Vagina (tissue), 2 donors: ENCODE data around the gene RNF138.

Experiments
- POLR2A ChIP-seq, 2 donors: fragments of 450-650 bp; IDR thresholded peaks; one replicate each; pipeline ENCODE4 v1.6.1; 2017; ENCODE audit warnings: antibody characterized with exemption in 2 of 2, mild to moderate bottlenecking in 2 of 2, moderate library complexity in 2 of 2
- TF ChIP-seq, protein P1 (sequence below), 3 experiments: fragments of 450-650 bp in 2 of 3; fragments of 200-600 bp in 1 of 3; sonication (generic) in 1 of 3; IDR thresholded peaks; one replicate each; pipeline ENCODE4 v1.5.1; 2017 to 2019; ENCODE audit warnings: antibody characterized with exemption in 3 of 3, mild to moderate bottlenecking in 2 of 3, moderate library complexity in 2 of 3

DNA sequence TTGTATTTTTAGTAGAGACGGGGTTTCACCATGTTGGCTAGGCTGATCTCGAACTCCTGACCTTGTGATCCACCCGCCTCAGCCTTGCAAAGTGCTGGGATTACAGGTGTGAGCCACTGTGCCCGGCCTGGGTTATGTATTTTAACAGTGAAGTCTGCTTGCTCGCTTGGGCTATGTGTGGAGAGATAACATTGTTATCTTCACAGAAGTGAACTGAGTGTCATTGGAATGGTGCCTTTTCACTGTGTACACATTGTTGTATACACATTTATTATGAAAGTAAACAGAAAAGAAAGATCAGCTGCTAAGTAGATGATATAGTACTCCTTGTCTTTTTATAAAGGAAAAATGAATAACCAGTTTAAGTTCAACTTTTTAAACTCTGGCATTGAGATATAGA lies 30.4 kb downstream of the RNF138 start:
- TF ChIP-seq, protein P1, sequence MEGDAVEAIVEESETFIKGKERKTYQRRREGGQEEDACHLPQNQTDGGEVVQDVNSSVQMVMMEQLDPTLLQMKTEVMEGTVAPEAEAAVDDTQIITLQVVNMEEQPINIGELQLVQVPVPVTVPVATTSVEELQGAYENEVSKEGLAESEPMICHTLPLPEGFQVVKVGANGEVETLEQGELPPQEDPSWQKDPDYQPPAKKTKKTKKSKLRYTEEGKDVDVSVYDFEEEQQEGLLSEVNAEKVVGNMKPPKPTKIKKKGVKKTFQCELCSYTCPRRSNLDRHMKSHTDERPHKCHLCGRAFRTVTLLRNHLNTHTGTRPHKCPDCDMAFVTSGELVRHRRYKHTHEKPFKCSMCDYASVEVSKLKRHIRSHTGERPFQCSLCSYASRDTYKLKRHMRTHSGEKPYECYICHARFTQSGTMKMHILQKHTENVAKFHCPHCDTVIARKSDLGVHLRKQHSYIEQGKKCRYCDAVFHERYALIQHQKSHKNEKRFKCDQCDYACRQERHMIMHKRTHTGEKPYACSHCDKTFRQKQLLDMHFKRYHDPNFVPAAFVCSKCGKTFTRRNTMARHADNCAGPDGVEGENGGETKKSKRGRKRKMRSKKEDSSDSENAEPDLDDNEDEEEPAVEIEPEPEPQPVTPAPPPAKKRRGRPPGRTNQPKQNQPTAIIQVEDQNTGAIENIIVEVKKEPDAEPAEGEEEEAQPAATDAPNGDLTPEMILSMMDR (IDR thresholded peaks at IDR 0.05): no peak
- TF ChIP-seq POLR2A (IDR thresholded peaks at IDR 0.05): no peak
